Endometrial microvascular endothelial cells (primary cell): ENCODE measurements around the gene C8B. TPM values are rescaled to one million over a fixed set of nuclear protein-coding genes. Genes with fewer than 3 reads are reported as not detected.

Experiments used
- in situ Hi-C: cut with HindIII; loops from 2 replicates; pipeline ENCODE4 v1.10.0; 2017; ENCODE audit warnings: low sequenced_read_pairs, low pct_unique_long_range_greater_than_20kb; ENCODE audit errors: inconsistent ontology term
- total RNA-seq: library from RNA; depleted of rRNA; stranded (reverse); fragments of >200 nt; gene quantifications from one replicate; pipeline ENCODE4 v1.2.3, GENCODE V29; 2015; ENCODE audit errors: inconsistent ontology term

Gene C8B
- total RNA-seq, 1 donor from 2014 or later, result not detected

DNA sequence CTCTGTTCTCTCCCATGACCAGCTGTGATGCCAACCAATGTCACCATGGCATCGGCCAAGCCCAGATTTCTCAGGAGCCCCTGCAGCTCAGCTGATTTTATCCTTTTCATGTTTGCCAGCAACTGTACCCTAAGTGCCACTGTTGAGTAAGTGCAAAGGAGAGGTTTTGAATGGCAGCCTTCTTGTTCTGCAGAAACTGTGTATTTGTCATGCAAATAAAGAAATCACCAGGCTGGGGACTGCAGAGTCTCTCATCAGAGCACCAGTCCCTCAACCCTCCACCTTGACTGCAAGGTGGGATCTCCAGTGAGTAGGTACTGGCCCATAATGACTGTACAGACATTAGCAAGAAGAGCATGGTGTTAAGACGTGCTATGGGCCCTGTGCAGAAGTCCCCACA lies 26.6 kb downstream of the C8B start:
- in situ Hi-C loops, result no loop called here

DNA sequence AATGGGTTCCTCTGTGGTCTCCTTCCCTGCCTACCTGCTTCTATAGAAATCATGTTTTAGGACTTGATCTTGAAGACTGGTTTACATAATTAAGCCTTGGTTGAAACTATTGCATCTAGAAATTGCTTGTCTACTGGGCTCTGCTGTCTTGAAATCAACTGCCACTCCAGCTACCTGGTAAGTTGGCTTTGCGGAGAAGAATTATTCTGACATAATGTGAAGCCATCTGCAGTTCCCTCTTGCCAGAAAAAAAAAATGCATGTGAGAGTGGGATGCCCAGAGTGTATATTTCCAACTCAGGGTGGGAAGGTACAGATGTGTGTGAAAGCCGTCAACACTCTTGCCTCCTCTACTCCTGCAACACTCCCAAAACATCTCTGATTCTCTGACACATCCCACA lies 27.2 kb downstream of the C8B start:
- in situ Hi-C loops, result no loop called here

DNA sequence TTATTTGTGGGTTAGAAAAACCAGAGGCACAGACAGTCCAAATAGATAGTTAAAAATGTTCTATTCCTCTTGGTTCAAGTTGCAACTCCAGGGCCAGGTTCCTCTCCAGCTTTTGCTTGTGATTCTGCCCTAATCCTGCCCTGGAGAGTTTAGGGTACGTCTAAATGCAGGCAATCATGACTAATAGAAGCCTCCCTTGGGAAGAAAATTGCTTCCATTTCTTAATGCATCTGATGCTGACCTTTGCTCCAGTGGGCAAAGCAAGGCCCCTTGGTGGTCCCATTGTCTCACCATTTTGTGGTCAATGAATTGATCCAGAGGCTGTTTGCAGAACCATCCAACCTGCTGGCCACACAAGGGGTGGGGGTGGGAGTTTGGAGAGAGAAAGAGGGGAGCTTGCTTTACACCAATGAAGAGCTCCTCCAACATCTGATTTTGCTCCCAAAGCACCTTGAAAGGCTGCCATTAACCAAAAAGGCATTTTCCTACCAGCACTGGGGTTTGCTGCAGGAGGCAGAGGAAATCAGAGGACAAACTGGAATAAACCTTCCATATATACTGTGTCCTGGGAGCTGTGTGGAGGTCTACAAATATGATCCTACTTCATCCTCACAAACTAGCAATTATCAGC lies 31.3 kb downstream of the C8B start:
- in situ Hi-C loops, result no loop called here

DNA sequence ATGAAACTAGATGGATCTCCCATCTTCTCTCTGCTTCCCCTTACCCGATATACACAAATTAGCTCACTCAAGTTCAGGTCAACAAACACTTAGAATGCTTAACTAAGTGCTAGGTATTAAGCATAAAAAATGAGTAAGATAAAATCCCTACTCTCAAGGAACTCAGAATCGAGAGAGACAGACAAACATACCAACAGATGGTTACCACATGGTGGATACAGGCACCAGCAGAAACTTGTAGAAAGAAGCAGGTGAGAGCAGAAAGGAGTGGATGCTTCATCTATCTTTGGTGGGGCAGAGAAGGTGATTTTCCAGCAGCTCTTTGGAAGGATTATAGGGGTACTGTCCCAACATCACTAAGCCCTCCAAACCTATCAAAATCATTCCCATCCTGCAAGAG lies 32.2 kb downstream of the C8B start:
- in situ Hi-C loops, result no loop called here

DNA sequence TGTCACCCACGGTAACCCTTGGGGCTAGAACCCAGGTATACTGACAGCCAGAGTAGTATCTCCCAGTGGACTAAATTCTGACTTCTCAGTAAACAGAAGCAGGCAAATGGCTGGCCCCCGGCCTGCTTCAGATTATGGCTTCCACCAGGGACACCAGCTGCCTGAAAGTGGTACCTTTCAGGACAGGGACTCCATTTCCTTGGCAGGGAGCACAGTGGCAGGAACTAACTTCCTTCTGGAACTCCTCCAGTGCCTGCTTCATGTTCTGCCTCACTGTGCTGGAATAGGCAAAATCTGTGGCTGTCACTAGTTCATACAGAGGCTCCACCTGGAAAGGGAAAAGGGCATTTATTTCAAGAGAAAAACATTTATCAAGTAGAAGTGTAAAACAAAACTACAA lies 32.7 kb downstream of the C8B start:
- in situ Hi-C loops, result no loop called here

DNA sequence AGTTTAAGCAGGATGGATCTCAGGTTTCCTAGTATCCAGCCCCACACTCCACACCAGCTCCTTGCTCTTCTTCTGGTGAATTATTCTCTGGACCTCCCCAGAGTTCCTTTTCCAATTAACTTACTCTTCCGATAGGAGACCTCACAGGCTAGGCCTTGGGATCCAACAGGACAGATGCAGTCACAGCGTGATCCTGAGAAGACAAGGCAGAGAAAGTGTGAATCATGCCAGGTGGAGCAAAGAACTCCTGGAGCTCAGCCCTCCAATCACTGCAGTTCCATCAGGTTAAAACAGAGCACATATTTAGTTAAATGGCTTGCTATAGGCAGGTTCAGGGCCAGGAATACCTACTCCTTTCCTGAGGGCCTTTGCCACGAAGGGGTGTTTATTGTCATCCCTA lies 34.1 kb downstream of the C8B start:
- in situ Hi-C loops, result no loop called here

DNA sequence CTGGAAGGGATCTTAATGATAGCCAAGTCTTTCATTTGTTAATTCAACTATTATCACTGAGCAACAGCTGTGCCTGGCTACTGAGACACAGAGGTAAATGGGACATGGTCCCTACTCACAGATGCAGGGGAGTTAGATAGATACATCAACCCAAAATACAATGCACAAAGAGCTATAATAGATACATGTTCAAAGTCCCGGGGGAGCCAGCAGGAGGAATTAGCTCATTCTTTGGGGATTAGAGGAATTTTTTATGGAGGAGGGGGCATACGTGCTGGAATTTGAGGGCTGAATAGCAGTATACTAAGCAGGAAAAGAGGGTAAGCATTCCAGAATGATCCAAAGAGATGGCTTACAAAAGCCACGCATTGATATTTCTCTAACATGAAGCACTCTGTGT lies 34.6 kb downstream of the C8B start:
- in situ Hi-C loops, result no loop called here

DNA sequence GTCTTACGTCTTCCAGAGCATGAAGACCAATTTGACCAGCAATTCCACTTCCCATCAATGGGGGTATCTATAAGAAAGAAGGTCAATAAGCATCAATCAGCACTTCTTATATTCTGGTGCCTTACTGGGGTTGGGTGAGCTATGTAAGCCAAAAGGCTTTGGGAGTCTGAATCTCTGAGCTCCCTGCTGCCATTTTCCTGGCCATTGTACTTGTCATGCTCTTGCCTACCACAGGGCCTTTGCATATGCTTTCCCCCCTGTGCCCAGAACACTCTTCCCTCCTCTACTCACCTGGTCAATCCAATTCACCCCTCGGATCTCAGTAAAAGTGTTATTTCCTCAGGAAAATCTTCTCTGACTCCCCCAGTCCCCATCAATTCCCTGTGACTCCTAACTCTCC lies 36.3 kb downstream of the C8B start:
- in situ Hi-C loops, result no loop called here

DNA sequence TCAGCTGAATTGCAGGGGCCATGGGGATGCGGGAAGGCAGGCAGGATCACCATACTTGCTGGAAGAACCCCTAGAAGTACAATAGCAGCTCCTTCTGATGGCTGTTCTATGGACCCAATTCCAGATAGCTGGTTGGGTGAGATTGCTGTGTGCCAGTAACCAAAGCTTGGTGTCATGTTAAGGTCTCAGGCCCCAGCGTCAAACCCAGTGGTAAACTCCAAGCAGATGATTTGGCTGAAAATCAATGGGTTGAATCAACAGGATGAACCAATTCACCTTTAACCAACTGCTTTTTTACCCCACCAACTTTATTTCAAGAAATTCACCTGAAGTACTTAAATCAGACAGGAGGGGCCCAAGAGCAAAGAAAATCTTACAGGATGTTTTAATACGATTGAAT lies 37.8 kb downstream of the C8B start:
- in situ Hi-C loops, result no loop called here

DNA sequence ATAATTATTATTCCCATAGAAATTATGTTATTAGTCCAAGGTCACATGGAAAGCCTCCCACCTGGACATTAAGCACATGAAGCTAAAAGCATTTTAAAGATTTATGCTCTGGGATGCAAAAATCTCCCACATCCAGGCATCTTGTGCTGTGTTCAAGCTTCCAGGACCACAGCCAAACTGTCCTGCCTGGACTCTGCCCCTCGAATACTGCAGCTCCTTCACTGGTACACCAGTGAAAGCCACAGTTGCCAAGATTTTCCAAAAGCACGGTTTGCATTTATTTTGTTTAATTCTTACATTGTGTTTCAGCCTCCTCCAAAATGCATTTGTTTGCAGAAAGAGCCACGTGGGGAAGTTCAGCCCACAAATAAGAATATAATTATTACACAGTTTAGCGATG lies 38.6 kb downstream of the C8B start:
- in situ Hi-C loops, result no loop called here

DNA sequence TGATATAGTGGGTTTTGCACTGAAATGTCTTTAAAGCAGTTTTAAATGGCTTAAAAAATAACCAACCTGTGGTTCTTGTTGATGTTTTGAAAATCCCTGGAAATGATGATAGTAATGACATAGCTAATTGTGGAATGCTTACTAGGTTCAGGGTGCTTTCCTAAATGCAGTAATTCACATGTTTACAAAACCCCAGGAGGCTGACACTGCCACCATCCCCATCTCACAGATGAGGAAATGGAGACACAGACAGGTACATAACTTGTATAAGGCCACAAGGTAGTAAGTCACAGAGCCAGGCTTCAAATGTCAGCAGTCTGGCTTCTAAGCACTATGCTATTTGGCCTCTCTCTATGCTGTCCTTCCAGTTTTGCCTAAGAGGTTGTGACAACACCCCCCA lies 40.6 kb downstream of the C8B start:
- in situ Hi-C loops, result no loop called here

DNA sequence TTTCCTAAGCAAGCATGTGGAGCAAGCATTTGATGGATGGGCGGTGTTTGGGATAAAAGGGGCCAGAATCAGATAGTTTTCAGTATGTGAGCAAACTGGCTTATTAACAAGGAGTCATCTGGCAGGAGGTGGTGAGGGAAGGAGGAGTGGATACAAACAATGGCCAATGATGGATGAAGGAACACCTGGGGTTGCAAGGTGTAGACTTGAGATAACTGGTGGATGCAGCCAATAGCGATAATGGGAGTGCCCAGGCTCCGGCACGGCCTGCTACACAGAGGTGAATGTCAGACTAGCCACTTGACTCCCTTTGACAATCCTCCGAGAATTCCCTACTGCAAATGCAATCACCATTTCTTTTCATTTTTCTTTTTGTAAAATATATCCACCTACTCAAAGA lies 41.7 kb downstream of the C8B start:
- in situ Hi-C loops, result no loop called here

DNA sequence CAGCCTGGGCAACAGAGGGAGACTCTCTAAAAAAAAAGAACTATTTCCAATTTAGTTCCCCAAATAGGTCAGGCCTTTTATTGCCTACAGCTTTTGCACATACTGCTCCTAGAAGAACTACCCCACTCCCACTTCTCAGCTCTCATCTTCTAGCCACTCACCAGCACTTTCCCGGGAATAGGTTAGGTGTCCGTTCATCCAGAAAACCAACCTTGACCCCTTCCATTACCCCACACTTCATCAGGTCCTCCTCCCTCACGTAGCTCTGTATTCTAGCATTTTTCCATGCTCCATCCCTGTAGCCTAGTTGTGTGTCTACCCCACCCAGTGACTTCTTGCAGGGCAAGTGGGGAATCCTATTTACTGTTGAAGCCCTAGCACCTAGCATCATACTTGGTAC lies 42.6 kb downstream of the C8B start:
- in situ Hi-C loops, result no loop called here

DNA sequence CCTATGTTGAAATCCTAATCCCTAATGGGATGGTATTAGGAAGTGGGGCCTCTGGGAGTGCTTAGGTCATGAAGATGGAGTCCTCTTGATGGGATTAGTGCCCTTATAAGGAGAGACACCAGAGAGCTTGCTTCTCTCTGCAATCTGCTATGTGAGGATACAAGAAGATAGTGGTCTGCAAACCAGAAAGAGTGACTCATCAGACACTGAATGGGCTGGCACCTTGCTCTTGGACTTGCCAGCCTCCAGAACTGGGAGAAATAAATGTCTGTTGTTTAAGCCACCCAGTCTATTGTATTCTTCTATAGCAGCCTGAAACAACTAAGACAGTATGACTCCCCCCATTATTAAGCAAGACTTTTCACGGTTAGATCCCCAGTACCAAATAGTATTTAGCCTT lies 43.3 kb downstream of the C8B start:
- in situ Hi-C loops, result no loop called here

DNA sequence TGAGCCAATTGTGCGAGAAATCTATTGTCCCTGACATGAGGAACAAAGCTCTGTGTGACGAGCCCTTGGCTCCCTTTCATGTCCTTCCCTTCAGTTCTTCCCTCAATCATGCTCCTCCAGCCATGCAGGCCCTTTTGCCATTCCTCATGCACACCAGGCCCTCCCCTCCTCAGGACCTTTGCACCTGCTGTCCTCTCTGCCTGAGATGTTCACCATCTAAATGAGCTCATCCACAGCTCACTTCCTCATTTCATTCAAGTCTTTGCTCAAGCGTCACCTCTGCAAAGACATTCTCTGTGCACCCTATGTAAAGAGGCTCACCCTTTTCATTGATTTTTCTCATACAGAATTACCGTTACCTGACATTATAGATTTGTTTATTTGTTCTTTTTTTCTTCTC lies 43.7 kb downstream of the C8B start:
- in situ Hi-C loops, result no loop called here

DNA sequence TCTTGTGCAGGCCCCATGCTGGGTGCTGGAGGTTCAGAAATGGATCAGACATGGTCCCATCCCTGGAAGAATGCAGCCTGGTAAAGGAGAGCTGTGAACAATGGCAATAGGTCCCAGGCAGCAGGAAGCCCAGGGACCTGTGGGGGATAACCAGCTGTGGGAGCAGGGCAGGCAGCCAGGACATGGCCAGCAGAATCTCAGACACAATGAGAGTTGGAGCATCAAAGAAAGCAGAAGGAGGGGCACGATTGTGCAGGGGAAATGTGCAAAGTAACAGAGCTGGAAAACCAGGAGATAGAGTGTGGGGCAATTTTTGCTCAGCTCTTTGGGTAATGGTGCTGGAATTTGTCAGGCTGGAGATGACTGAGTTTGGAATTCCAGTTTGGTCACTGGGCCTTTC lies 44.3 kb downstream of the C8B start:
- in situ Hi-C loops, result no loop called here

DNA sequence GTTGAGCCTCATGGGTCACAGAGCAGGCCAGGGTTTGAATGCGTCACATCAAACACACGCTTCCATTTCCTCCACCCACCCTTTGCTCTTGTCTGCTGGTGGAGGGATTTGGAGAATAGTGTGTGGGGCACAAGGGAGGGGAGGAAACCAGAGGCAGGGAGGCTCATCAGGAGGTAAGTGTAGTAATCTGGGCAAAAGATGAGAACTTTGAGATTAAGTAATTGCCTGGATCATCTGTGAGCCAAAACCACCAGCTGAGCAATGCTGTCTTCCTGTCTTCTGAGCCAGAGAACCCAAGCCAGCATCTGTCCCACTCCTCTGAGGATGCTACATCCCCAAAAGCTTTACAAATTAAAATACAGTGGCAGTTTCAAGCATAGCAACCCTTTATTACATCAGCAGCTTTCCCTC lies 45.2 kb downstream of the C8B start:
- in situ Hi-C loops, result no loop called here

DNA sequence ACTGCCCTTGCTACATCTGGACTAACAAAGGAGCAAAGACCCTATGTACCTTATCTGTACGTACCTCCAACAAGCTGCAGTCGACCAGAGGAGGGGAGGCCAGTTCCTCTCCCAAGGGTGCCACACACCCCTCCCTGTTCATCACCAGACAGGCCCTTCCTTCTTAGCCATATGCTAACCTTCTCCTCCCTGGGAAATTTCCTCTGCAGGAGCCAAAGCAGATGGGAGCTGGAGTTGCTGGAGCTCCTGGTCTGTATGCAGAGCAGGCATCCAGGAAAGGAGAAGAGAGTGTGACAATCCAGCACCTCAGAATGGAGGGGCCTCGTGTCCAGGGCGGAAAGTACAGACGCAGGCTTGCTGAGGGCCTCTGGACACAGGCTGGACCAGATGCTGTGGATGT lies 48.5 kb downstream of the C8B start:
- in situ Hi-C loops, result no loop called here

DNA sequence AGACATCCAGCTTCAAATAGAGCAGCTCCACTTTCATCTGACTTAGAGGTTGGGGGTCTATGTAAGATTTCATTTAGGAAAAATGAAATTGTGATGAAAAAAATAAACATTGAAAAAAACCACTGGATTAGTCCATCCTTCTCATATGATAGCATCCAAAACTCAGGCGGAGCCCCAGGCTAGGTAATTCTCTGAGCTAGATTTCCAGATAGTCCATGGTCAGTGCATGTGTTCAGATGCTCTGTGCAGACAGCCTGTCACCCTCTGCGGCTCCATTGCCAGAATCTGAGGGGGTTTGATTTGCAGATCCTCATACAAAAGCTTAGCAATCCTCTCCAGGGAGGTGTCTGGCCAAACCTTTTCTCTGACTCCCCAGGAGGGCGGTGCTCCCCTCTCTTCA lies 49.2 kb downstream of the C8B start:
- in situ Hi-C loops, result no loop called here

DNA sequence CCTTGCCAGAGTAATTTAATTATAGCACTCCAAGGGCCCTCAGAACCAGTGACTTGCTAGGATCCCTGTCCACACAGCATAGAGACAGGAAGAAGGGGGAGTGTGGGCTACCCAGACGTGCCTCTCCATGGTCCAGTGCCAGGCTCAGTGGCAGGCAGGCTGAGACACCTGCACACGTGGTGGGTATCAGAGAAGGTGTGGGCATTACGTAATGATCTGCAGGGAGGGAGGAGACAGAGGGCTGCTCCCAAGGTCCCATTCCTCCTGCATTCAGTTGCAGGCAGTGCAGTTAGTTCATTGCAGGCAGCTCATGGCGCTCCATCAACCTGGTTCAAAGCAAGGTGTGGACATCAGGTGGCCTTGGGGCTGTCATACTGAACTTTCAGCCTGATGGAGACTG lies 49.9 kb downstream of the C8B start:
- in situ Hi-C loops, result no loop called here

DNA sequence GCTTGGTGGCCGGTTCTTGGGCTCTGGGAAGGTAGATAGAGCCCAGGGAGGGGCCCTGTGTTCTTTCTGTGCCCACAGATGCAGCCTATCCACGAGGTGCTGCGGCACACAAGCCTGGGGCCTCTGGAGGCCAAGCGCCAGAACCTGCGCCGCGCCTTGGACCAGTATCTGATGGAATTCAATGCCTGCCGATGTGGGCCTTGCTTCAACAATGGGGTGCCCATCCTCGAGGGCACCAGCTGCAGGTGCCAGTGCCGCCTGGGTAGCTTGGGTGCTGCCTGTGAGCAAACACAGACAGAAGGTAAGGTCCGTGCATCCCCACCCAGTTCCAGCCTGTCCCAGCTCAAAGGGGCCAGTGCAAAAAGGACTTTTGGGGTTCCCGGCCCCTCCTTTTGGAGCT lies 53.5 kb downstream of the C8B start:
- in situ Hi-C loops, result no loop called here
